WTC11 (cell line): Measurements from ENCODE around the gene CCL4. TPM values are rescaled to one million over a fixed set of nuclear protein-coding genes. Genes with fewer than 3 reads are reported as not detected.
"Not testable (repeated sequence)": the region's sequence is repeated elsewhere in the genome, so short reads cannot be mapped to it uniquely, and the experiment has no call there.

Experiments used
- ATAC-seq: fragments of 200-7000 bp; cut with Tn5 transposase; 2 replicates; pipeline ENCODE4 v1.10.0; 2021; ENCODE audit warnings: mild to moderate bottlenecking, moderate library complexity
- CTCF ChIA-PET: fragments of 300-600 bp; sonication (Branson Sonifier 250); formaldehyde crosslinking; loops from one replicate; lab custom pipeline; 2021; ENCODE audit warnings: antibody characterized with exemption; lab: Charles Lee
- POLR2A ChIA-PET: fragments of 350-600 bp; sonication (Branson Sonifier 250); formaldehyde crosslinking; loops from one replicate; lab custom pipeline; 2021; ENCODE audit warnings: antibody characterized with exemption; lab: Charles Lee
- DNase-seq: peaks from one replicate; pipeline ENCODE4 v3.0.0; 2021; ENCODE audit warnings: low spot score
- H3K27ac Mint-ChIP-seq: 2 replicates; pipeline ENCODE4 v1.8.0; 2021; ENCODE audit warnings: mixed read lengths
- H3K27me3 Mint-ChIP-seq: 2 replicates; pipeline ENCODE4 v1.8.0; 2021; ENCODE audit warnings: low read depth, mild to moderate bottlenecking, moderate library complexity, mixed read lengths
- H3K36me3 Mint-ChIP-seq: 2 replicates; pipeline ENCODE4 v1.8.0; 2021; ENCODE audit warnings: mixed read lengths
- H3K4me1 Mint-ChIP-seq: 2 replicates; pipeline ENCODE4 v1.8.0; 2022; ENCODE audit warnings: mixed read lengths
- H3K4me3 Mint-ChIP-seq: 2 replicates; pipeline ENCODE4 v1.8.0; 2021; ENCODE audit warnings: mild to moderate bottlenecking, moderate library complexity, mixed read lengths
- H3K9me3 Mint-ChIP-seq: 2 replicates; pipeline ENCODE4 v1.8.0; 2021; ENCODE audit warnings: mixed read lengths
- CDX4 ChIP-seq: fragments of 250-450 bp; sonication (Bioruptor Pico); IDR thresholded peaks from 2 replicates; pipeline ENCODE4 v1.9.0; 2021; ENCODE audit warnings: moderate library complexity, mild to moderate bottlenecking, inconsistent platforms, borderline replicate concordance
- CREB1 ChIP-seq: sonication (generic); formaldehyde crosslinking; IDR thresholded peaks from 2 replicates; pipeline ENCODE4 v1.8.0; 2023; ENCODE audit warnings: mild to moderate bottlenecking, missing genetic modification reagents
- ELF4 ChIP-seq: sonication (generic); formaldehyde crosslinking; IDR thresholded peaks from 2 replicates; pipeline ENCODE4 v1.8.1; 2022; ENCODE audit warnings: low read depth, mild to moderate bottlenecking, moderate library complexity, missing genetic modification reagents
- FOXP1 ChIP-seq: sonication (generic); formaldehyde crosslinking; IDR thresholded peaks from 2 replicates; pipeline ENCODE4 v1.8.0; 2022; ENCODE audit warnings: missing genetic modification reagents, mild to moderate bottlenecking, moderate library complexity, borderline replicate concordance
- MAX ChIP-seq: sonication (generic); formaldehyde crosslinking; IDR thresholded peaks from 2 replicates; pipeline ENCODE4 v1.8.0; 2022; ENCODE audit warnings: mild to moderate bottlenecking, missing genetic modification reagents
- MXD4 ChIP-seq: fragments of 250-450 bp; sonication (Bioruptor Pico); IDR thresholded peaks from 2 replicates; pipeline ENCODE4 v1.8.0; 2021; ENCODE audit warnings: mild to moderate bottlenecking, moderate library complexity, borderline replicate concordance
- NFYB ChIP-seq: sonication (generic); formaldehyde crosslinking; conservative IDR thresholded peaks from 2 replicates; pipeline ENCODE4 v1.8.0; 2022; ENCODE audit warnings: low read depth, missing genetic modification reagents
- PRRX2 ChIP-seq: fragments of 250-450 bp; sonication (Bioruptor Pico); IDR thresholded peaks from 2 replicates; pipeline ENCODE4 v1.8.0; 2021; ENCODE audit warnings: mild to moderate bottlenecking
- TEAD1 ChIP-seq: sonication (generic); formaldehyde crosslinking; IDR thresholded peaks from 2 replicates; pipeline ENCODE4 v1.8.0; 2022; ENCODE audit warnings: mild to moderate bottlenecking, missing genetic modification reagents
- USF2 ChIP-seq: sonication (generic); formaldehyde crosslinking; IDR thresholded peaks from 2 replicates; pipeline ENCODE4 v1.8.1; 2023; ENCODE audit warnings: mild to moderate bottlenecking, missing genetic modification reagents, moderate library complexity
- ZBTB21 ChIP-seq: sonication (generic); formaldehyde crosslinking; IDR thresholded peaks from 2 replicates; pipeline ENCODE4 v1.8.1; 2023; ENCODE audit warnings: mild to moderate bottlenecking, missing genetic modification reagents, borderline replicate concordance
- ZNF396 ChIP-seq: fragments of 250-450 bp; sonication (Bioruptor Pico); IDR thresholded peaks from 2 replicates; pipeline ENCODE4 v1.8.0; 2021; ENCODE audit warnings: mild to moderate bottlenecking, moderate library complexity, borderline replicate concordance
- total RNA-seq: library from RNA; stranded (reverse); gene quantifications from 3 replicates; pipeline ENCODE4 v1.2.3, GENCODE V29; 2021
- TF ChIP-seq, protein P1 (sequence below): sonication (generic); formaldehyde crosslinking; IDR thresholded peaks from 2 replicates; pipeline ENCODE4 v1.8.1; 2022; ENCODE audit warnings: mild to moderate bottlenecking, missing genetic modification reagents, moderate library complexity, borderline replicate concordance
- TF ChIP-seq, protein P2 (sequence below): sonication (generic); formaldehyde crosslinking; IDR thresholded peaks from 2 replicates; pipeline ENCODE4 v1.8.0; 2023; ENCODE audit warnings: missing genetic modification reagents, mild to moderate bottlenecking, borderline replicate concordance

Gene CCL4
- total RNA-seq, 1 experiment from 2014 or later, result 0.48 TPM

DNA sequence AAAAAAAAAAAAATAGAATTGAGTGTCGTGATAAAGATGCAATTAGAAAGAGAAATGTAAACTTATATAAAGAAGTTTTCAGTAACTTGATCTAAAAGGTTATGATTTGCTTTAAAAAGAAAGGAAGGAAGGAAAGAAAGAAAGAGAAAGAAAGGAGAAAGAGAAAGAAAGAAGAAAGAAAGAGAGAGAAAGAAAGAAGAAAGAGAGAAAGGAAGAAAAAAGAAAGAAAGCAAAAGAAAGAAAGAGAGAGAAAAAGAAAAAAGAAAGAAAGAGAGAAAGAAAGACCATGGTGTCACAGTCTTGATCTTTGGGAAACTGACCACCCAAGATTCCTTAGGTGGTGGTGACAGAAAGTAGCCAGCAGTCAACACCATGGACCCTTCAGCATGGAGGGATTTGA lies 9.4 kb upstream of the CCL4 start (continued):
- TF ChIP-seq FOXP1 (CRISPR knock-in tag) (no peak), MXD4 (no peak), PRRX2 (no peak), ELF4 (no peak), NFYB (CRISPR knock-in tag) (no peak), ZBTB21 (CRISPR knock-in tag) (no peak), ZNF396 (CRISPR knock-in tag) (no peak), TEAD1 (CRISPR knock-in tag) (no peak), USF2 (no peak)
- TF ChIP-seq, protein P1, sequence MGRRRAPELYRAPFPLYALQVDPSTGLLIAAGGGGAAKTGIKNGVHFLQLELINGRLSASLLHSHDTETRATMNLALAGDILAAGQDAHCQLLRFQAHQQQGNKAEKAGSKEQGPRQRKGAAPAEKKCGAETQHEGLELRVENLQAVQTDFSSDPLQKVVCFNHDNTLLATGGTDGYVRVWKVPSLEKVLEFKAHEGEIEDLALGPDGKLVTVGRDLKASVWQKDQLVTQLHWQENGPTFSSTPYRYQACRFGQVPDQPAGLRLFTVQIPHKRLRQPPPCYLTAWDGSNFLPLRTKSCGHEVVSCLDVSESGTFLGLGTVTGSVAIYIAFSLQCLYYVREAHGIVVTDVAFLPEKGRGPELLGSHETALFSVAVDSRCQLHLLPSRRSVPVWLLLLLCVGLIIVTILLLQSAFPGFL, result no peak

- no peak overlapping the region for H3K4me3 Mint-ChIP-seq
- DNase-seq (no peak), ATAC-seq (no peak)
- H3K4me1 Mint-ChIP-seq, result peaks cover 12% of the 10 kb centered on the region
- ChIA-PET POLR2A (no interaction called here), CTCF (no interaction called here)
- H3K9me3 Mint-ChIP-seq, result no peaks in the 10 kb centered on the region
- no peak for TF ChIP-seq ZBTB21 (CRISPR knock-in tag)
- TF ChIP-seq, protein P2, sequence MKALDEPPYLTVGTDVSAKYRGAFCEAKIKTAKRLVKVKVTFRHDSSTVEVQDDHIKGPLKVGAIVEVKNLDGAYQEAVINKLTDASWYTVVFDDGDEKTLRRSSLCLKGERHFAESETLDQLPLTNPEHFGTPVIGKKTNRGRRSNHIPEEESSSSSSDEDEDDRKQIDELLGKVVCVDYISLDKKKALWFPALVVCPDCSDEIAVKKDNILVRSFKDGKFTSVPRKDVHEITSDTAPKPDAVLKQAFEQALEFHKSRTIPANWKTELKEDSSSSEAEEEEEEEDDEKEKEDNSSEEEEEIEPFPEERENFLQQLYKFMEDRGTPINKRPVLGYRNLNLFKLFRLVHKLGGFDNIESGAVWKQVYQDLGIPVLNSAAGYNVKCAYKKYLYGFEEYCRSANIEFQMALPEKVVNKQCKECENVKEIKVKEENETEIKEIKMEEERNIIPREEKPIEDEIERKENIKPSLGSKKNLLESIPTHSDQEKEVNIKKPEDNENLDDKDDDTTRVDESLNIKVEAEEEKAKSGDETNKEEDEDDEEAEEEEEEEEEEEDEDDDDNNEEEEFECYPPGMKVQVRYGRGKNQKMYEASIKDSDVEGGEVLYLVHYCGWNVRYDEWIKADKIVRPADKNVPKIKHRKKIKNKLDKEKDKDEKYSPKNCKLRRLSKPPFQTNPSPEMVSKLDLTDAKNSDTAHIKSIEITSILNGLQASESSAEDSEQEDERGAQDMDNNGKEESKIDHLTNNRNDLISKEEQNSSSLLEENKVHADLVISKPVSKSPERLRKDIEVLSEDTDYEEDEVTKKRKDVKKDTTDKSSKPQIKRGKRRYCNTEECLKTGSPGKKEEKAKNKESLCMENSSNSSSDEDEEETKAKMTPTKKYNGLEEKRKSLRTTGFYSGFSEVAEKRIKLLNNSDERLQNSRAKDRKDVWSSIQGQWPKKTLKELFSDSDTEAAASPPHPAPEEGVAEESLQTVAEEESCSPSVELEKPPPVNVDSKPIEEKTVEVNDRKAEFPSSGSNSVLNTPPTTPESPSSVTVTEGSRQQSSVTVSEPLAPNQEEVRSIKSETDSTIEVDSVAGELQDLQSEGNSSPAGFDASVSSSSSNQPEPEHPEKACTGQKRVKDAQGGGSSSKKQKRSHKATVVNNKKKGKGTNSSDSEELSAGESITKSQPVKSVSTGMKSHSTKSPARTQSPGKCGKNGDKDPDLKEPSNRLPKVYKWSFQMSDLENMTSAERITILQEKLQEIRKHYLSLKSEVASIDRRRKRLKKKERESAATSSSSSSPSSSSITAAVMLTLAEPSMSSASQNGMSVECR (CRISPR knock-in tag), result no peak
- TF ChIP-seq, all 79 proteins: peak for 0
- no peak overlapping the region for H3K27ac Mint-ChIP-seq
- H3K27me3 Mint-ChIP-seq, result no peaks in the 10 kb centered on the region
- H3K36me3 Mint-ChIP-seq, result no peaks in the 10 kb centered on the region
Observed at GRCh38 chr17:36094746-36095145, 8.9 kb upstream of the CCL4 start.

DNA sequence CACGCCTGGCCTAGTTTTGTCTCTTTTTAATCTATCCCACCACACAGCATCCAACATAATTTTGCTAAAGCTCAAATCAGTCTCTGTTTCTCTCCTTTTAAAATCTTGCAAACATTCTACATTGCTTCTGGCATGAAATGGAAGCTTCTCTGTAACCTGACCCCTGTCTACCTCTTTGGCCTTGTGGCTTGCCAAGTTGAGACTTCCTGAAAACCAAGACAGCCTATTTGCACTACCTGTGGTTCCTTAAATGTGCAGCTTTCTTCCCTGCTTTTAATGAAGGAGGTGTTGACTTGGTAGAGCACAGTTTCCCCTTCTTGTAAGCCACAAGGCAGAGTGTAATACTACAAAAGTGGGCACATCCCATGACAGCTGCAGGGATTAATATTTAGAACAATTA lies 7.6 kb upstream of the CCL4 start:
- H3K36me3 Mint-ChIP-seq, result no peaks in the 10 kb centered on the region
- ATAC-seq, result no peak
- H3K27ac Mint-ChIP-seq, result no peak overlapping the region
- CTCF ChIA-PET, result interaction anchor here (1.1 kb wide), 1 partner anchor 127 kb away, joined by 4 read pairs; no protein-coding TSS in a partner anchor
- no peak for TF ChIP-seq MAX (CRISPR knock-in tag)
- no peak for TF ChIP-seq CDX4 (CRISPR knock-in tag)
- no peak for TF ChIP-seq CREB1 (CRISPR knock-in tag)
- TF ChIP-seq, all 79 proteins: peak for 0
- peaks cover 12% of the 10 kb centered on the region for H3K4me1 Mint-ChIP-seq
- H3K4me3 Mint-ChIP-seq, result no peak overlapping the region
- no peaks in the 10 kb centered on the region for H3K27me3 Mint-ChIP-seq
- DNase-seq, result no peak
- H3K9me3 Mint-ChIP-seq, result no peaks in the 10 kb centered on the region
- POLR2A ChIA-PET, result no interaction called here

DNA sequence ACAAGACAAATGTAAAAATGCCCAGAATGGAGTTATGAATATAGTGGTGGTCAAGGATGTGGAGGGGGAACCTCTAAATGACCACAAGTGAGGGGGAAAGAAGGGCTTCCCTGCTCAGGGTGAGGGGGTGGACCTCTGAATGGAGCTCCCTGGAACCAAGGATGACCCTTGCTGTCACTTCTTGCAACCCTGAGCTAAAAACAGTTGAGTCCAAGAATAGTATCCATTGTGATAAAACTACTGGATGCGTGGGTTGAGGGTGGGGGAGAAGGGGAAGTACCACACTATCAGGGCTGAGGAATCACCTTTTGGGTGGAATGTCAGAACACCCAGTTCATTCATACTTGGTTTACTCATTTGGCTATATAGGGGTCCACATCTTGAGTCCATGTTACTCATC lies 4.6 kb upstream of the CCL4 start:
- H3K4me1 Mint-ChIP-seq, result peaks cover 12% of the 10 kb centered on the region
- DNase-seq, H3K27ac Mint-ChIP-seq, POLR2A ChIA-PET, H3K27me3 Mint-ChIP-seq, H3K4me3 Mint-ChIP-seq, ATAC-seq, CTCF ChIA-PET, H3K36me3 Mint-ChIP-seq, H3K9me3 Mint-ChIP-seq: not testable (repeated sequence)

DNA sequence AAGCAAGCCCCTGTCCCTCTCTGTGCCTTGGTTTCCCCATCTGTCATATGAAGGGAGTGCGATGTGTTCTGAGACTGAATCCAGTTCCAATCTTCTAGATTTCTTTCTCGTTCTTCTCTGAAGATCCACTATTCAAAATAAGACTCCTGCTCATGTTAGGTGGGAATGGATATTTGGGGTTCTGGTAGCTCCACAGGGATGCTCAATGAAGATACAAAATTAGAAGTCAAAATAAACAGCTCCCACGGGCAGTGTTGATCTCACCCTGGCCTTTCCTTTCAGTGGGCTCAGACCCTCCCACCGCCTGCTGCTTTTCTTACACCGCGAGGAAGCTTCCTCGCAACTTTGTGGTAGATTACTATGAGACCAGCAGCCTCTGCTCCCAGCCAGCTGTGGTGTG lies 619 bp downstream of the CCL4 start:
- H3K4me1 Mint-ChIP-seq, H3K36me3 Mint-ChIP-seq, POLR2A ChIA-PET, DNase-seq, CTCF ChIA-PET, H3K27ac Mint-ChIP-seq, H3K4me3 Mint-ChIP-seq, H3K9me3 Mint-ChIP-seq, H3K27me3 Mint-ChIP-seq, ATAC-seq: not testable (repeated sequence)
